SU-DHL-6 (cell line): ENCODE results near the gene STAT1.

Experiments used
- H2AFZ ChIP-seq: fragments of 200-600 bp; sonication (generic); 2 replicates; pipeline ENCODE4 v1.6.1; 2014; ENCODE audit warnings: low read depth, mild to moderate bottlenecking, moderate library complexity, mixed read lengths, antibody characterized with exemption, low read length; ENCODE audit not compliant: severe bottlenecking
- H3F3A ChIP-seq: fragments of 200-600 bp; shearing (Covaris generic); 2 replicates; pipeline ENCODE4 v1.6.0; 2016; ENCODE audit warnings: antibody characterized with exemption, mild to moderate bottlenecking; ENCODE audit not compliant: insufficient read depth
- H3K27ac ChIP-seq: fragments of 200-600 bp; sonication (generic); 2 replicates; pipeline ENCODE4 v1.5.1; 2016; ENCODE audit warnings: low read depth, mild to moderate bottlenecking, low read length, moderate library complexity, mixed read lengths
- H3K27me3 ChIP-seq: fragments of 200-600 bp; sonication (generic), shearing (Covaris generic); 2 replicates; pipeline ENCODE4 v1.6.0; 2014; ENCODE audit warnings: mild to moderate bottlenecking, low read length
- H3K36me3 ChIP-seq: fragments of 200-600 bp; sonication (generic); 2 replicates; pipeline ENCODE4 v1.6.1; 2014; ENCODE audit warnings: mild to moderate bottlenecking, low read length, mixed read lengths
- H3K4me2 ChIP-seq: fragments of 300-600, 200-600 bp; shearing (Covaris generic), sonication (generic); 2 replicates; pipeline ENCODE4 v1.6.0; 2014; ENCODE audit warnings: low read length, low read depth, mild to moderate bottlenecking; ENCODE audit not compliant: poor library complexity, severe bottlenecking
- H3K4me3 ChIP-seq: fragments of 200-600 bp; sonication (generic); 2 replicates; pipeline ENCODE4 v1.5.1; 2014; ENCODE audit warnings: antibody characterized with exemption, low read length, mild to moderate bottlenecking, mixed read lengths; ENCODE audit not compliant: insufficient read depth, poor library complexity, severe bottlenecking
- H3K79me2 ChIP-seq: fragments of 200-600 bp; sonication (generic); 2 replicates; pipeline ENCODE4 v1.6.1; 2014; ENCODE audit warnings: mild to moderate bottlenecking, low read length, moderate library complexity; ENCODE audit not compliant: insufficient read depth
- H3K9ac ChIP-seq: fragments of 200-600 bp; sonication (generic); 2 replicates; pipeline ENCODE4 v1.7.0; 2014; ENCODE audit warnings: mild to moderate bottlenecking, low read length
- H3K9me2 ChIP-seq: fragments of 200-600 bp; sonication (generic); replicated peaks from 2 replicates; pipeline ENCODE4 v1.6.1; 2014; ENCODE audit warnings: low read length; ENCODE audit not compliant: insufficient read depth
- H3K9me3 ChIP-seq: fragments of 200-600 bp; sonication (generic); 2 replicates; pipeline ENCODE4 v1.6.1; 2014; ENCODE audit warnings: low read length, mixed read lengths; ENCODE audit not compliant: insufficient read depth
- H4K20me1 ChIP-seq: fragments of 200-600 bp; sonication (generic); 2 replicates; pipeline ENCODE4 v1.6.1; 2014; ENCODE audit warnings: low read depth, mild to moderate bottlenecking, antibody characterized with exemption, low read length, moderate library complexity, mixed read lengths
- CTCF ChIP-seq: fragments of 200-600 bp; sonication (generic); IDR thresholded peaks from one replicate; pipeline ENCODE4 v1.5.1; 2017; ENCODE audit warnings: antibody characterized with exemption, mild to moderate bottlenecking, low read length, moderate library complexity; ENCODE audit not compliant: insufficient read depth, poor library complexity, severe bottlenecking
- EZH2phosphoT487 ChIP-seq: fragments of 200-600 bp; sonication (generic), shearing (Covaris generic); conservative IDR thresholded peaks from 2 replicates; pipeline ENCODE4 v1.6.1; 2018; ENCODE audit warnings: mild to moderate bottlenecking, antibody characterized with exemption, low read length, moderate library complexity, mixed read lengths

STAT1 gene

GRCh38 chr2:190948671-190949070 is 65.3 kb downstream of the STAT1 start:
- H3K4me2 ChIP-seq, result no peak overlapping the region

GRCh38 chr2:190947711-190948251 is 66.2 kb downstream of the STAT1 start:
- H3K9me2 ChIP-seq, result no peaks in the 10 kb centered on the region
- TF ChIP-seq CTCF, result no peak
- no peak for TF ChIP-seq EZH2phosphoT487
- H3K4me2 ChIP-seq, result no peak overlapping the region
- no peak overlapping the region for H3K4me3 ChIP-seq
- H3K27ac ChIP-seq, result no peak overlapping the region
- no peaks in the 10 kb centered on the region; the same call in 1 of the 2 replicates for H3F3A ChIP-seq
- no peak overlapping the region for H2AFZ ChIP-seq
- H3K27me3 ChIP-seq, result no peaks in the 10 kb centered on the region
- 0 out of 2 replicates have a peak, but pooled peaks cover 5% of the 10 kb centered on the region for H4K20me1 ChIP-seq
- H3K79me2 ChIP-seq, result no peaks in the 10 kb centered on the region
- H3K9me3 ChIP-seq, result no peaks in the 10 kb centered on the region
- no peaks in the 10 kb centered on the region for H3K36me3 ChIP-seq
- H3K9ac ChIP-seq, result no peak overlapping the region

More at GRCh38 chr2:190948671-190949070, 65.3 kb downstream of the STAT1 start:
- H2AFZ ChIP-seq, result no peak overlapping the region
- H3K4me3 ChIP-seq, result no peak overlapping the region
- no peaks in the 10 kb centered on the region for H3K27me3 ChIP-seq
- H3K9me3 ChIP-seq, result no peaks in the 10 kb centered on the region
- H4K20me1 ChIP-seq, result 0 out of 2 replicates have a peak, but pooled peaks cover 5% of the 10 kb centered on the region
- H3K9ac ChIP-seq, result no peak overlapping the region
- H3K27ac ChIP-seq, result no peak overlapping the region
- H3K79me2 ChIP-seq, result no peaks in the 10 kb centered on the region
- no peaks in the 10 kb centered on the region; the same call in 1 of the 2 replicates for H3F3A ChIP-seq
- H3K9me2 ChIP-seq, result no peaks in the 10 kb centered on the region
- TF ChIP-seq CTCF (no peak), EZH2phosphoT487 (no peak)
- H3K36me3 ChIP-seq, result no peaks in the 10 kb centered on the region

GRCh38 chr2:190947141-190947540 is 66.8 kb downstream of the STAT1 start:
- TF ChIP-seq EZH2phosphoT487 (no peak), CTCF (no peak)
- H2AFZ ChIP-seq, result no peak overlapping the region
- H3K4me2 ChIP-seq, result no peak overlapping the region

More at GRCh38 chr2:190947141-190947540, 66.8 kb downstream of the STAT1 start:
- H3K27me3 ChIP-seq, result no peaks in the 10 kb centered on the region
- H3K9me2 ChIP-seq, result no peaks in the 10 kb centered on the region
- H3F3A ChIP-seq, result no peaks in the 10 kb centered on the region; the same call in 1 of the 2 replicates
- H3K9ac ChIP-seq, result no peak overlapping the region
- H4K20me1 ChIP-seq, result 0 out of 2 replicates have a peak, but pooled peaks cover 5% of the 10 kb centered on the region
- H3K27ac ChIP-seq, result no peak overlapping the region
- H3K79me2 ChIP-seq, result no peaks in the 10 kb centered on the region
- no peak overlapping the region for H3K4me3 ChIP-seq
- no peaks in the 10 kb centered on the region for H3K9me3 ChIP-seq
- no peaks in the 10 kb centered on the region for H3K36me3 ChIP-seq
